HG02571 (cell line): ENCODE measurements around the gene SYK.
"Not testable (repeated sequence)": the region's sequence is repeated elsewhere in the genome, so short reads cannot be mapped to it uniquely, and the experiment has no call there.

Experiments
- ATAC-seq: cut with Tn5 transposase; IDR thresholded peaks from one replicate; pipeline ENCODE4 v1.9.1; 2021; ENCODE audit warnings: mild to moderate bottlenecking, moderate library complexity; ENCODE audit not compliant: unreplicated experiment

Gene SYK

DNA sequence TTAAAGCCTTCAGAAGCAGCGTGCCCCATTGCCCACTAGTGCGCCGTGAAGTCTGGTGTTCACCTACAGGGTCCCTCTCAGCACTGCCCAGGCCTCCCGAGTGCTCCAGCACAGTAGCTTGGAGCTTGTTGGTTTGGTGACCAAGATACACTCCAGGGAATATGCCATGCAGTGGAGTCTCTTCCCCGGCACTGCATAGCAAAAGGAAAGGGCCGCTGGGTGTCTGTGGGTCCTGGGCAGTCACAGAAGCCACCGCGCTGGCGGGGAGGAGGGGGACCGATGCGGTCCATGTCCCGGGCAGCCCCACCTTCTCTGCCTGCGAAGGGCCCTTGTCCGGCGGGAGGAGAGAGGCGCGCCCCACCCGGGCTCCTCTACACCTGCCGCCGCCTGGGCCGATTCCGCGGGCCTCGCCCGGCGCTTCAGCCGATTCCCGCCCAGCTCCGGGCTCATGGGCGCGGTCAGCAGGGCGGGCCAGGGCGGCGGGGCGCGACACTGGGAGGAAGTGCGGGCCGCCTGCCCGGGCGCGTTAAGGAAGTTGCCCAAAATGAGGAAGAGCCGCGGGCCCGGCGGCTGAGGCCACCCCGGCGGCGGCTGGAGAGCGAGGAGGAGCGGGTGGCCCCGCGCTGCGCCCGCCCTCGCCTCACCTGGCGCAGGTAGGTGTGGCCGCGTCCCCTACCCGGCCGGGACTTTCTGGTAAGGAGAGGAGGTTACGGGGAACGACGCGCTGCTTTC, at the start of gene SYK:
Gene SYK, plus strand, starts transcription at position 579 of the 732 bp plus-strand sequence. CDS start 42,080 bp downstream, outside the sequence.
- peak; percentile 52 for ATAC-seq

DNA sequence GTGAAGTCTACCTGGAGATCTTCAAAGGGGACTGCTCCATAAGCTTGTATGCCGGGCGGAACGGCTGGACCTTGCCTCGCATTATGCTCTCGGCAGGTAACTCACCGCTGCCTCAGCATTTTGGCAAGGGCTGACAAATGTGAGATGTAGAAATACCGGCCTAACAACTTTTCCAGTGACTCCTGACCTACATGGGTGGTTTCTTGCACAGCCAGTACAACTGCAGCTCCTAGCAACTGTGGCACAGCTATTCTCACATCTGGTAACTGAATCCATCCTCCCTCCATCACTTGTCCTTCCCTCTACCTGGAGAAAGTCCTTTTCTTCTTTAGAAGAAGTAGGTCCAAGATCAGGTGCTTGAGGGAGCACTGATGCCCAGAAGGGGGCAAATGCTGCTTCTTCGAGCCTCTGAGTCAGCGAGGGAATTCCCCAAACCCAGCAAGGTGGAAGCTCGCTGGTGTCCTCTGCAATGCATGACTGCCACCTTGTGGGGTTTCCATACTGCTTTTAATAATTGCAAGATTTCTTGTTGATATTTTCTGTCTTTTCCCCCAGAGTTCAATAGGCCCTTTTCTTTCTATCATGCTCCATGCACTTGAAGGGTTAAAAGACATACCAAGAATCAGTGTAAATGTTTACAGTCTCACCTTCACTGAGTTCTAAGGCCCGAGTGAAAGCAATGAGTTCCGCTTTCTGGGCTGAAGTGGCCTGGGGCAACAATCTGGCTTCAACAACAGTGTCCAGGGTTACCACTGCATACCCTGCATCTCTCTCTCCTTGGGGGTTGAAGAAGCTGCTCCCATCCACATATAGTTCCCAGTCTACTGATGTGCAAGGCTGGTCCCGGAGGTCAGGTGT, 45.9 kb upstream of the SYK start:
- not testable (repeated sequence) for ATAC-seq

DNA sequence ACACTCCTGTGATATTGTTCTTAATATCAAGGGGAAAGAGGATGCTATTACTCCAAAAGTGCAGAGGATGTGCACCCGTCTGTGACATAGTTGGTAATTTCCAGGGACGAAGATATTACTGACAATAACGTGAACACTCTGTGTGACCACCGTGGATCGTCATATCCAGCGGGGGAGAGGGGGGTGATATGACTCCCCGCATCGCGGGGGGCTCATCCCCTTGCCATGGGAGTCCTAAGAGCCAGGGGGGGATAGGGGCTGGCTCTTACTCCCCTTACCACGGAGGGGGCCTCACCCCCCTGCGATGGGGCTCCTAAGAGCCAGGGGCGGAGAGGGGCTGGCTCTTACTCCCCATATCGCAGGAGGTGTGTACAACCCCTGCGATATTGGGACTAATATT, 41.0 kb upstream of the SYK start:
- ATAC-seq: not testable (repeated sequence)

DNA sequence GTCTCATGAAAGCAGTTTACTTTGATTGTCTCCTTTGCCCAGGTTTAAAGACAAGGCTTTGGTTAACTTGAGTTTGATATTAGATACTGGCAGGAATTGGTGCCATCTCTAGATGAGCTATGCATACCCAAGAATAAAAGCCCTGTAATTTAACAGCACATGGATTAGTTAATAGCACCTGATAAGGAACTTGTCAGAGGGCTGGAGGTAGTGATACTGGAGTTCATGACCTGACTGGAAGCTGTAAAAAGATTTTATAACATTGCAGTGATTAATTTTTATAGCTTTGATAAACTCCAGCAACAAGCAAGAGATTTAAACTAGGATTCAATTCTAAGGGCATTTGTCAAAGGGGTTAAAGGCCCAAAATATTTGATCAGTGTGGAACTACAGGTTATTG, 34.9 kb upstream of the SYK start:
- no peak for ATAC-seq

DNA sequence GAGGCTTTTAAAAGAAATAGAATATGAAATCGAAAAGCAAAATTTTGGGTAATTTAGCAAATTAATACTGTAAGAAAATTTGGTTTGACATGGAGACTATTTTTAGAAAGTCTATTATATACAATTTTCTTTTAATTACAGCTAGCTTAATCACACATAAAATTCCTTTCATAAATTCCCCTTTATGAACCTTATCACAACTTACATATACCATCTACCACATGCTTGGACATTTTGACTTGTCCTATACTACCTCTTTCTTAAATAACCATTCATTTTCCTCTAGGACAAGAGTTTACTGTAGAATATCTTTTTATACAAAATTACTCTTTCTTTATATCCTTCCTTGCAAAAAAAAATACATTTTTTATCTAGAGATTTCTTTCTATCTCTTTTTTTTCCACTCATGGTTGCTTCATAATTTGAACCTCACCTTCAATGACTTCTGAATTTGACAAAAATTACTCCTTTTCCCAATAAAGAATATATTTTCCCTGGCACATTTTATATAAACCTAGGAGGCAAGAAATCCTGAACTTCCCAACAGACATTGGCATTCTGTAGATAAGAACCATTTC, 34.0 kb upstream of the SYK start:
- ATAC-seq: no peak

DNA sequence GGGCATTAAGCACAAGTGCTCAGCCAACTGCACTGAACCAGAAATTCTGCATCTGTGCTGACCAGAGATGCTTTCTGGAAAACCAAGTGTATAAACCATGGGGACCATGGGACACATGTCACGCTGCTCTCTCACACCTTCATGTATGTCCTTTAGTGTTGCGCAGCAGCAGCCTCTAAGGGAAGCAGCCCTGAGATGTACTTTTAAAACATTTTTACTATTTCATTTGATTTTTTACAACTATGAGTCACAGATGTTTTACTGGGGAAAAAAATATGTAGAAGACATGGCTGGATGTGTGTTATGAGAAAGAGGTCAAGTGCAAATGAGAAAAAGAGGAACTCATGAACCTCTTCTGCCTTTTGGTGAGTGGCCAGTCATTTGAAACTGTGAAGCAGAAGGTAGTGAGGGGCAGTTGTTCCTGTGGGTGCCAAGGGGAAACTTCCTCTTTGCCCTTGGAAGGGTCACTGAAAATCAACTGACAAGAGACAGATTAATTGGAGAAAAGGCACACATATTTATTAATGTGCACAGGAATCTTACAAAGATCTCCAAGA, 31.4 kb upstream of the SYK start:
- ATAC-seq: peak; percentile 45

DNA sequence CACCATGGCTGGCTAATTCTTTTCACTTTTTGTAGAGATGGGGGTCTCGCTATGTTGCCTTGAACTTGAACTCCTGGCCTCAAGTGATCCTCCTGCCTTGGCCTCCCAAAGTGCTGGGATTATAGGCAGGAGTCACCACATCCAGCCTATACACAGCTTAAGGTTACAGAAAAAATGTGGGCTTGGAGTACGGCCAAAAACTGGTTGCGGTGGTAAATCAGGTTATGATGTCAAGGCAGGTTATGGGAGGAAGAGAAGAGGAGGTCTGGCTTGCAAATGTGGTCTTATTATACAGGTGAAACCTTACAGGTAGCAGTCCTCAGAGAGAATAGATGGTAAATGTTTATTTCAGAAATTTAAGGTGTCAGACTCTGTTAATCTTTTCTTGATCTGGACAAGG, 30.7 kb upstream of the SYK start:
- ATAC-seq: no peak

DNA sequence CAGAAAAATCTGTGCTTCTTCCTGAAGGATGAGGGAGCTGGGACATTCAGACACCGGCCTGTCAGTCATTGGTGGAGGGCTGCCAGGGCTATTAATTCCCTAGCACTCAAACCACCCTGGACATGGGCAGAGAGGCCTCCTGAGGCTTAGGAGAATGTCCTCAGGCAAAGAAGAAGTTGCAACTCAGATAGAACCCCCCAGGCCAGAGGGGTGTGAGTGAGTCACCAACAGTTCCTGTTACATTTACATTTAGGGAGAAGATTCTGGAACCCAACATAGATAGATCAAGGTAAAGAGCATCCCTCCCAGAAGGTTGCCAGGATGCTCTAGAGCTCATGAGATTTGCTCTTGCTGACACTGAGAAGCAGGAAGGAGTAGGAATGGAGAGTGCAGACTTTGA, 29.2 kb upstream of the SYK start:
- ATAC-seq: no peak

DNA sequence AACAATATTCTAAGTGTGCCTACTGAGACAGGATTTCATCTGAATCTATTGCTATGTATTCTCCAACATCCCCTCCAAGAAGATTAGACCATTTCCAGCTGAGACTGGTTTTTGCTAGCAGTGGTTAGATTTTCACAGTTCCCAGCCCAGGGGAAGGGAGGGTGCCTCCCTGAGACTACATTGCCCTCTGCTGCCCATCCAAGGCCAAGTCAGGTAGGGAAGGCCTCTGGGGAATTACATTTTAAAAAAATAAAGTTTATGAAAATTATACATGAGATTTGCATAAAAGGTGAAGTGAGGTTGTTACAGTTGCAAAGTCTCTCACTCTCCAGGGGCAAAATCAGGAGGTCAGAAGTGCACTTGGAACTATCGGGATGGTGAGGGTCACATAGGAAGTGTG, 28.0 kb upstream of the SYK start:
- ATAC-seq: no peak

DNA sequence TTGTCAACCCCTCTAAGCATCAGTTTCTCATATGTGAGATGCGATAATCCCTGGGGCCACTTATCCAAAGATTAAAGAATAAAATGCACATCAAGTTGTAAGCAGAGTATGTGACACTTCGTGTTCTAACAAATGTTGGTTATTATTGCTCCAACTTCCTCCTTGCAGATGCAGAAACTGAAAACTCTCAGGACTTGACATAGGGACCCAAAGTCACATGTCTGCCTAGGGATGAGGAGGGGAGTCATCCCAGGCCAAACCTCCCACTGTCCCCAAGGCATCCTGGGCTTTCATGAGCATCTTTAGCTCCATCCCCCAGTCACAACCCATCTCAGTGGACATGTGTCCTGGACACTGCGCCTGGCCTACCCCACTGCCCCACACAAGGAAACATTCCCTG, 27.5 kb upstream of the SYK start:
- ATAC-seq: no peak

DNA sequence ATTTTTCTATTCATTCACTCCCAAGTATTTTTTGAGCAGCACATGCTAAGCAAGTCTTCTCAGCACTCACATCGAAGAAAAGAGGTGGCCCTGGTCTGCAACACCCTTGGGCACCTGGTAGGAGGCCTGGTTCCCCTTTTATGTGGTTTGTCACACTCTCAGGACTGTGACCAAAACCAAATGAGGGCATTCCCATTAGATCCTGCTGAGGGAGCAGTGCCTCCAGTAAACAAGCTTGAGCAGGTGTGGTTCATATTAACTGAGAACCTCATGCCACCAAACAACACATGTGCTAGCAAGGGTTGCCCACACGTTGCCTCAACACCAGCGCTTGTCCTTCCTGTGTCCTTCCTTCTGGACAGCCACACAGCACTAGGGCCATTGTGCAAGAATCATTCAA, 26.9 kb upstream of the SYK start:
- ATAC-seq: peak; percentile 81

DNA sequence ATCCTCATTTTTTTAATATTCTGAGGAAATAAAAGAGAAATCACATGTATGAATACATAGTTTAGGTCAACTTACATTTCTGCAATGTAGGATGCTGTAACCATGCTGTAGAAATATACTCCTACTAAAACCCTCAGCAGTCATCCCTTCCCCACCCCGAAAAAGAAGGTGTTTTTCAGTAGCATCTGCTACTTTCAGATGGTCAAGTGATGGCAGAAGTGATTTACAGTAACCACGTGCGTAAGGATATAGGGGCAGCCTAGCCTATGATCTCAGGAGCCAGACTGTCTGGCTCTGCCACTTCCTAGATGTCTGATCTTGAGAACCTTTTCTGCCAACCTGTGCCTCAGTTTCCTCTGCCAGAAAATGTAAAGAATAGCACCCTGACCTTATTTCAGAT, 26.0 kb upstream of the SYK start:
- no peak for ATAC-seq

DNA sequence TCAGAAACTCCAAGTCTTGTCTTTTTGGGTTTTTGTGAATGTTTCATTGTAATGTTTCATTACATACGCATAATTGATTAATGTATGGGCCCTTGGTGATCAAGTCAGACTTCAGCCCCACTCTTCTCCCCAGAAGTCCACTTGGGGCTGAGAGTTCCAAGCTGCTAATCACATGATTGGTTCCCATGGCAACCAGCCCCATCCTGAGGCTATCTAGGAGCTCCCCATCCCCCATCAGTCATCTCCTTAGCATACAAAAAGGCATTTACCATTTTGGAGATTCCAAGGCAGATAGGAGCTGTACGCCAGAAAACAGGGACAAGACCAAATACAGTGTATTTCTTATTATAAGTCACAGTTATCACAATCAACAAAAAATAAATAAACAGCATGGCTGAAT, 22.9 kb upstream of the SYK start:
- ATAC-seq: no peak

DNA sequence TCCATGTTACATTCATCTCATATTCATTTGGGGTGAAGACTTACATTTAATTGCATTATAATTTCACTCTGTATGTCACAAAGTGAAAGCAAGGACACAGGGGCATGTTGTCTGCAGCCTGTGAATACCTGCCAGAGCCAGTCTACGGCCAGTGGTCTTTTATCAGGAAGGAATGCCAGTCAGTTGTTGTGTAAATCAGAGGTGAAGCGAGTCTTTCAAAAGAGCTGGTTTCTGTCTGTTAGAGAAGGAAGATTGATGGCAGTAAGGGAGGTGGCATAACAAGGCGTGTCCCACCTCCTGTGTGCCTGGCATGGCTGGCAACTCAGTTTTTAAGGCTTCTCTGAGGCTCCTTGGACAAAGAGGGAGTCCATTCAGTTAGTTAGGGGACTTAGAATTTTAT, 18.1 kb upstream of the SYK start:
- no peak for ATAC-seq

DNA sequence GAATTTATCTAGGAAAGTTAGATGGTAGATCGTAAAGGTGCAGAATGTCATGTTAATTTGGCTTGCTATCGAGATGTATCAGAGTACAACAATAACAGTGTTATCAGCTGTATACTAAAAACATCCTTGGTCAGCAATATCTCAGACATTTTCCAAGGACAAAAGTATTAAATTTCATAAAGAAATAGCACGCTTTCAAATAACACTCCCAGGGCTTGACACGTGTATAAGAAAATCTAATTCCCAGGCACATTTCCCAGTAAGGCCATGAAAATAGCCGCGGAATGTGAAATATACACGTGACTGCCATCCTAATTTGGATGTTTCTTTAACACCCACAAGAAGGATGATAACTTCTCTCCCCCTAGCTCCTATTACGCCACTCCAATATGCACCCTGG, 17.7 kb upstream of the SYK start:
- no peak for ATAC-seq

DNA sequence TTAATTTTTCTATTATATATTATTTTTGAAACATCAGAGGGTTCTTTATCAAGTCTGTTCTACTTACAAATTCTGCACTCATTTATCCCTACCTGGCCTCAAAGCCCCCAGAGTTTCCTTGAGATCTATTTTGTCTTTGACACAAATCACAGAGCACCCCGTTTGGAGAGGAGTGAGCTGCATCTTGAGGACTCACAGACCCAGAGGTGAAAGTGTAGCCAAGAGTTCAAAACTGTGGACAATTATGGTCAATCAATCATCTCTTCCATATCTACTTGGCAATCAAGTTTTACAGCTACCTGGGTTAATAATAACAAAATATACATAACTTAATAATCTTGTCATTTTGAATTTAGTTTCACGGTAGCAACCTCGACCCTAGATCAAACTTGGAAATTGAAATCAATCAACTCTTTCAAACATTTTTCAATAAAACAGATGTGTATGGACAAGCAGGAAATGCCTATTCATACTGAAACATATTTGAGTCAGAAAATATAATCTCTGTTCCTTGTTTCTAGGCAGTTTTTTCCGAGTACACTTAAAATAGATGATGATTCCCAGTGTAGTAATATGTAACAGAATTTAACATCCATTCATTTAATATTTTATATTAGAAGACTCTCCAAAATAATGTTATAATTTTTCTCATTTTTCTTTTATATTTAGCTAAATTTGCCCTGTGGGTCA, 13.7 kb upstream of the SYK start:
- no peak for ATAC-seq

DNA sequence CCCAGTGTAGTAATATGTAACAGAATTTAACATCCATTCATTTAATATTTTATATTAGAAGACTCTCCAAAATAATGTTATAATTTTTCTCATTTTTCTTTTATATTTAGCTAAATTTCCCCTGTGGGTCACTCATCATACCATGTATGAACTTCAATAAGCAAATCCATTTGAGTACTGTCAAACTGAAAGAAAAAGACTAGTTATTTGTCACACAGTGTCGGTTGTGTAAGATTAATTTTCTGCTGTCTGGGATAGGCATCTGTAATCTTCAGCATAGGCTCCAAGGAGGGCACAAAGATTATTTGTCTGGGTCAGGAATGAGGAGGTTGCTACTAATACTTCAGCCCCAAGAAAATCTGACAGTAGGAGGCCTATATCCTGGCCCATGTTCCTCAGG, 13.1 kb upstream of the SYK start:
- ATAC-seq: not testable (repeated sequence)

DNA sequence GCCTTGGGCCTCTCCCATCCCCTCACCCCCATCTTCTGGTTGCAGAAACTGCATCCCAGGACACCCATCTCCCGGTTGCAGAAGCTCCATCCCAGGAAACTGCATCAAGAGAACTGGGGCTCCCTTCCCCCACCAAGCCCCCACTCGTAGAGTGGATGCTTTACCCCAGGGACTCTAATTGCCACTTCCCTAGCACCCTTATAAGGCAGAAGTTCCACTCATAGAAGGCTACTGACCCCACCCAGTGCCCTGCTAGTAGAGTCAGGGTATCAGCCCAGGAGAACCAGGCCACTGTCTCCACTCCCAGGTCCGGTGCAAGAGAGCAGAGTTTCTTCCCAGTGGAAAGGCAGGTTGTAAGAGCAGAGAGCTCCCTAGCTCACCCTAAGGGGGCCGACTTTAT, 12.2 kb upstream of the SYK start:
- no peak for ATAC-seq

DNA sequence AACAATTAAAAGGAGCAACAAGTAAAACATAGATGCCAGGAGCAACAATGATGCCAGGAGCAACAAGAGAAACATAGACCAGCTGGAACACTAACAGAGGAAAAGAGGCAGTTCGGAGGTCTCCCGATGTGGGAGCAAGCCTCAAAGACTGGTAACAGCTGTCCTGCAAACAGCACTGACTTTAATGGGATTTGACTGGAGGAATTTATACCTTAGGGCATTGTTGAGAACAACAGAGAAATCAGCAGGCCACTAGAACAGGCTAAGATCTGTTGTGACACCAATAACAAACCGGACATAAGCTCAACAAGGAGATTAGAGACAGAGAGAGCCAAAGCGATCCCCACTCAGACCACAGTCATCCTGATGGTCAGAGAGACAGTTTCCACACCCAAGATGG, 11.8 kb upstream of the SYK start:
- ATAC-seq: no peak

DNA sequence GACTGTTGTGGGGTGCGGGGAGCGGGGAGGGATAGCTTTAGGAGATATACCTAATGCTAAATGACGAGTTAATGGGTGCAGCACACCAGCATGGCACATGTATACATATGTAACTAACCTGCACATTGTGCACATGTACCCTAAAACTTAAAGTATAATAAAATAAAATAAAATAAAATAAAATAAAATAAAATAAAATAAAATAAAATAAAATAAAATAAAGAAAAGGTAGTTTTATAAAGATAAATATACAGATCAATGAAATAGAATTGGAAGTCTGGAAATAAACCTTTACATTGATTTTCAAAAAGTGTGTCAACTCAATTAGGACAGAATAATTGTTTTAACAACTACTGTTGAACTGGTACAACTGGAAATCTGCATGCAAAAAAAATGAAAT, 8.6 kb upstream of the SYK start:
- not testable (repeated sequence) for ATAC-seq

DNA sequence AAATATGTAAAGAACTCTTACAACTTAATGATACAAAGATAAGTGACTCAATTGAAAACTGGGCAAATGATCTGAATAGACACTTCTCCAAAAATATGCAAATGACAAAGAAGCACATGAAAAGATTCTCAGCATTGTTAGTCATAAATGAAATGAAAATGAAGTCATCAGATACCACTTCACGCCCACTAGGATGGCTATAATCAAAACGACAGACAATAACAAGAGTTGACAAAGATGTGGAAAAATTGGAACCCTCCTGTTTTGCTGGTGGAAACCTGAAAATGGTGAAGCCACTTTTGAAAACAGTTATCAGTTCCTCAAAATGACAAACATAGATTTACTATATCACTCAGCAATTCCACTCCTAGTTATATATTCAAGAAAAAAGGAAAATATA, 7.9 kb upstream of the SYK start:
- ATAC-seq: no peak
